H4 (cell line): ENCODE measurements around the gene ULK2. TPM values are rescaled to one million over a fixed set of nuclear protein-coding genes. Genes with fewer than 3 reads are reported as not detected.

ENCODE experiments used
- DNase-seq: peaks from one replicate; pipeline ENCODE4 v3.0.0-alpha.2; 2015; ENCODE audit warnings: low spot score
- total RNA-seq: library from RNA; depleted of rRNA; stranded (reverse); fragments of >200 nt; shearing (Covaris generic); gene quantifications from 2 replicates; pipeline ENCODE4 v1.2.3, GENCODE V29; 2014

Gene ULK2
- total RNA-seq, 1 experiment from 2014 or later, result 8.0 TPM

- DNase-seq, result no peak
Observed at GRCh38 chr17:19747159-19747719, 120.5 kb downstream of the ULK2 start.

- DNase-seq, result no peak
Observed at GRCh38 chr17:19746517-19746916, 121.2 kb downstream of the ULK2 start.

GRCh38 chr17:19744922-19745757, 122.6 kb downstream of the ULK2 start:
- DNase-seq, result no peak

GRCh38 chr17:19744492-19744891, 123.2 kb downstream of the ULK2 start:
- DNase-seq, result no peak

GRCh38 chr17:19743101-19744100, 124.3 kb downstream of the ULK2 start:
- no peak for DNase-seq

GRCh38 chr17:19742495-19742894, 125.2 kb downstream of the ULK2 start:
- DNase-seq, result no peak

- DNase-seq, result no peak
Observed at GRCh38 chr17:19741832-19742457, 125.8 kb downstream of the ULK2 start.

- no peak for DNase-seq
Observed at GRCh38 chr17:19740933-19741332, 126.8 kb downstream of the ULK2 start.

- DNase-seq, result no peak
Observed at GRCh38 chr17:19739241-19740201, 128.2 kb downstream of the ULK2 start.

- DNase-seq, result no peak
Observed at GRCh38 chr17:19738757-19739156, 129.0 kb downstream of the ULK2 start.

- no peak for DNase-seq
Observed at GRCh38 chr17:19738073-19738449, 129.7 kb downstream of the ULK2 start.

GRCh38 chr17:19737305-19738072, 130.2 kb downstream of the ULK2 start:
- no peak for DNase-seq

- DNase-seq, result no peak
Observed at GRCh38 chr17:19736071-19736470, 131.7 kb downstream of the ULK2 start.

- DNase-seq, result no peak
Observed at GRCh38 chr17:19733953-19734526, 133.7 kb downstream of the ULK2 start.

GRCh38 chr17:19731626-19732025, 136.1 kb downstream of the ULK2 start:
- DNase-seq, result no peak

GRCh38 chr17:19730843-19731242, 136.9 kb downstream of the ULK2 start:
- DNase-seq, result no peak

- DNase-seq, result no peak
Observed at GRCh38 chr17:19729900-19730299, 137.8 kb downstream of the ULK2 start.

- peak; percentile 91 for DNase-seq
Observed at GRCh38 chr17:19728084-19728495, 139.6 kb downstream of the ULK2 start.

- peak; percentile 70 for DNase-seq
Observed at GRCh38 chr17:19727501-19728078, 140.1 kb downstream of the ULK2 start.
